HTERT RPE-1 (cell line): ENCODE results near the gene CCL16.
"Not testable (repeated sequence)": the region's sequence is repeated elsewhere in the genome, so short reads cannot be mapped to it uniquely, and the experiment has no call there.

Experiments used
- in situ Hi-C: fragments of 300-500 bp; cut with MboI; formaldehyde crosslinking; loops from 4 replicates; pipeline ENCODE4 v1.14.3; 2020; ENCODE audit warnings: low sequenced_read_pairs

Gene CCL16

GRCh38 chr17:35942588-35943186 lies 38.6 kb downstream of the CCL16 start:
- in situ Hi-C loops, result no loop called here

- in situ Hi-C loops, result not testable (repeated sequence)
These were observed 42.8 kb downstream of the CCL16 start for GRCh38 chr17:35938492-35938891.

- in situ Hi-C loops, result no loop called here
These were observed 45.2 kb downstream of the CCL16 start for GRCh38 chr17:35936063-35936462.

DNA sequence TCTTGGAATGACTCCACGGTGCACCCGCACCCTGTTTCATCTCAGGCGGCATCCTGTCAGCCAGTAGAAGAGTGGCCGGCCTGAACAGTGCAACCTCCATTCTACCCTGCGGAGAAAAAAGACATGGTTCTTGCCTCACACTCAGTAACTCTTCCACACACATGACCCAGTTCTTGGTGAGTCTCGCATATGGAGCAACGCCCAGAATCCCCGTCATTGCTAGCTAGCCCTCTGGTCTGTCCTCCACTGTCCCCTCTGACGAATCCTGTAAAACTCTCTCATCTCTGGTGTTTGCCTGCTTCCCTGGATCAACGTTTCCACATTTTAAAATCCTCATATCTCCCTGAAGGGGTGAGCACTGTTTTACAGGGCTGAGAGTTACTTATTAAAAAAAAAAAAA lies 46.5 kb downstream of the CCL16 start:
- in situ Hi-C loops, result no loop called here

DNA sequence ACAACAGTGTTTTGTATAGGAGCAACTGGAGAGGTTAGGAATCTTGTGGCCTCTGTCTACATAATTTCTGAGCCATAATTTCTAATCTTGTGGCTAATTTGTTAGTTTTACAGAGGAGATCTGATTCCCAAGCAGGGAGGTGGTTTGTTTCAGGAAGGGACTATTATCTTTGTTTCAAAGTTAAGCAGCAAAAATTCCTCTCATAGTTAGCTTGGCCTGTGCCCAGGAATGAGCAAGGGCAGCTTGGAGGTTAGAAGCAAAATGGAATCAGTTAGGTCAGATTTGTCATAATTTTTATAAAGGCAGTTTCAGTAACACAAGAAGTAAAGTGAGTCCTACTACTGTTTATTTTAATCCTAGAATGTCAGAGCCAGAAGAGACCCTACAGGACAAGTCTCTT lies 48.7 kb downstream of the CCL16 start:
- in situ Hi-C loops, result no loop called here

- in situ Hi-C loops, result no loop called here
These were observed 49.4 kb downstream of the CCL16 start for GRCh38 chr17:35931794-35932425.

GRCh38 chr17:35930211-35931065 lies 50.9 kb downstream of the CCL16 start, which contains the start of gene RDM1:
TSS of gene RDM1 (minus strand) at chr17:35930773. CDS start at chr17:35930727, 46 bp downstream.
- in situ Hi-C loops, result no loop called here

DNA sequence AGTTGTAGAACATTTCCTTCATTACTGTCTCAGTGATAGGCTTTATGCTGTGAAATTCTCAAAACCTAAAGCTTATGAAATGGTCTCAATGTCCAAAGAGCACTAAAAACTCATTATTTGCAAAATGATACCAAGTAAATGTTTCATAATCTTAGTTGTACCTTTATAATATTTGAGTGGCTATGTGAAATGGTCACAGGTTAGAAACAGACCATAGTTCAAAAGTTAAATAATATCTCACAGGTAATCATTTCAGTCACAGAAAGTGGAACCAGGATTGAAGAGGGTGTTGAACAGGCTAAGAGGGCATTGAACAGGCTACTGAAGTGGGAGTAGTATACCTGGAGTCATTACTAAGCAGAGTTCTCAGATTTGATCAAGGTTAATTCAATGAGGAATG lies 53.6 kb downstream of the CCL16 start:
- in situ Hi-C loops, result no loop called here
